ENCODE data around the gene ZNF224. TPM values are rescaled to one million over a fixed set of nuclear protein-coding genes. Genes with fewer than 3 reads are reported as not detected.

The ZNF224 gene
- total and polyA plus RNA-seq, 9 donors = 16.2 to 31.0 (median 24.1) TPM

DNA sequence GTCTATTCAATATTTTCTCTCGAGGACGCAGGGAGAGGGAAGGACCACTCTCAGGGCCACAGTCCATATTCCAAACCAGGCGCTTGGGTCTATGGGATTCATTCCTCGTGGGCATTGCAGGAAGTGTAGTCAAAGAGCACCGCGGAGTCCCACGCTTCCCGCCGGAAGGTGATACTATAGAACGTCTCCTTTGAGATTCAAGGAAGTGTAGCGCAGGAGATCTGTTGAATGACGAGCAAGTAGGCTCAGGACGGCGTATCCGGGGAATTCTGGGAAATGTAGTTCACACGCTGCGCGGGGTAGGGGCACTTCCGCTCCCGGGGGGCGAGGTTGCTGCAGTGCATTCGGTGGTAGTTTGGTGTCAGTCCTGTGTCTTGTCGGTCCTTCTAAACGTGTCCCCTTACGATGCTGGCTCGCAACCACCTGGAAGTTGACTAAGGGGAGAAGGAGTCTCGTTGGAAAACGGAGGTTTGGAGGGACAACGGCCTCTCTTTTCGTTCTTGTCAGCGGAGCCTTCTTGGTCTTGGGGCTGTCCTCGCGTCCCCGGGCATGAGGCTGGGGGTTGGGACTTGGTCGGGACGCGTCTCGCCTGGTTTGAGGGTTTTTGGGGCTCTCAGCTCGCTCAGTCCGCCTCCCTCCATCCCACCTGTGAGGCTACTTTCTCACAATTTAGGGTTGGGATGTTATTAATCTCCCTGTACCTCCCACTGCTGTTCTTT, 22.2 kb upstream of the ZNF224 start, which contains the start of gene ZNF284:
Gene ZNF284, plus strand, starts transcription at position 336 of the 719 bp plus-strand sequence. CDS start 4,231 bp downstream, outside the sequence.
- WGBS, 3 donors = 0% methylated on average over 40 of the region's 40 CpGs
- Histone ChIP-seq H3K36me3 (no peaks in the 10 kb centered on the region), H3K27ac (no peak within 1 kb of the TSS), H3K9me3 (peaks cover 0 to 6% of the 10 kb centered on the region in 2 donors), H3K27me3 (no peaks in the 10 kb centered on the region), H3K4me3 (peak within 1 kb of the TSS; percentile 63), H3K4me1 (ENCODE audit: insufficient read depth) (no peaks in the 10 kb centered on the region)
- TF ChIP-seq POLR2A (IDR thresholded peaks at IDR 0.05) (no peak), CTCF (IDR thresholded peaks at IDR 0.05) (no peak), EP300 (IDR thresholded peaks at IDR 0.05) (no peak)
- intact Hi-C loops (cut with DNase I) = no loop called here
- DNase-seq = peak; percentile 79 to 86 (median 82)

DNA sequence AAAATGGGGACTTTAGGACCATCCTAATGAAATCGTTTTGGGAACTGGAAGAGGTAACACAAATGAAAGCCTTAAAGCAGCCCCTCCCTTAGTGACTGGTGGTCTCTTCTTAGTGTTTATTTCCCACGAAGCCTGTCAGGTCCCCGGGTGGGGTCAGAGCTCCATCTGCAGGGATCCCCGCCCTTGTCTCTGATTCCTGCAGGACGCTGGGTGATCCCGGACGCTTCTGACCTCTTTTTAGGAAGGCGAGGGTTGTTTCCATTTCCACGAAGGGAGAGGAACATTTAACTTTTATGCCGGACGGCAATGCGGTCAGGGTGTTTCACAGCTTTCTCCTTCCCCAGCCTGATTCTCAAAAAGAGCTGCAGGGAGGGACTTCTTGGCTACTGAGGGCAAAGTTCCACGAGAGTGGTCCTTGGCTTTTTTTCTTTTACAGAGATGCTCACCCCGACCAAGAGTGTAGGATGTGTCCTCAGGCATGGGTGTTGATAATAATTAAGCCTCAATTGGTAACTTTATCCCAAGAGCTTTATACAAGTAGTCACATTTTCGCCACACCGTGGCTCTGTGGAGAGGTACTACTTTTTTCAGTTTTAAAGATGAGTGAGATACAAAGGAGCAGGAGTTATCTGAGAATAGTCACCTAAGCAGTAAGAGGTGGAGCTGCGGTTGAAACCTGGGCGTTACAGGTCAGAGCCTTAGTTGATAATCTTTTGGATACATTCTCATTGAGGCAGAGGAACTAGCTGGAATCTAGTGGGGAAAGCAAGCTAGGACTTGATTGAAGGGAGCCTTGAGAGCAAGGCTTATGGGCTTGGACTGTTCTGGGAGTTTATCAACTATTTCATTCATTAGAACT, 21.4 kb upstream of the ZNF224 start:
- H3K27ac ChIP-seq = no peak overlapping the region
- H3K36me3 ChIP-seq = no peaks in the 10 kb centered on the region
- DNase-seq = no peak
- TF ChIP-seq CTCF (IDR thresholded peaks at IDR 0.05) (no peak), POLR2A (IDR thresholded peaks at IDR 0.05) (no peak), EP300 (IDR thresholded peaks at IDR 0.05) (no peak)
- 16 to 24% (median 22%) methylated on average over 18 of the region's 18 CpGs for WGBS, 3 donors
- intact Hi-C loops (cut with DNase I) = no loop called here
- no peaks in the 10 kb centered on the region for H3K9me3 ChIP-seq
- no peaks in the 10 kb centered on the region for H3K4me1 ChIP-seq (ENCODE audit: insufficient read depth)
- H3K27me3 ChIP-seq = no peaks in the 10 kb centered on the region
- peak overlapping the region; percentile 63 for H3K4me3 ChIP-seq

DNA sequence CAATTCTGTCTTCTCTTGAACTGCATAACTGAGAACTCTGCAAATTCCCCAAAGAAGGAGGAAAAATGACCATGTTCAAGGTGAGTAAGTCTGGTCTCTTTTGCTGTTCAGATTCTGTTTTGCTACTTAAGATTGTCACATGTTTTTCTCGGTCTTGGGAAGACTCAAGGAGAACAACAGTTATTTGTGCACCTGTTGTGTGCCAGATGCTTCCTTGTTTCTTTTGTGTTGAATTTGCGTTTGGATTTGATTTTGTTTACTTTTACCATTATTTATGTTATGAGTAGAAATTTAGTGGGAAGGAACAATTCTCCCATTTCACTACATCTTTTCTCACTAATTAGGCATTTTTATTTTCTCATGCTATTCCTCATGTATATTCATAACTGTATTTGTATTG, 17.8 kb upstream of the ZNF224 start:
- no peaks in the 10 kb centered on the region for H3K36me3 ChIP-seq
- no peak overlapping the region for H3K4me3 ChIP-seq
- H3K4me1 ChIP-seq (ENCODE audit: insufficient read depth) = no peaks in the 10 kb centered on the region
- no peak overlapping the region for H3K27ac ChIP-seq
- no peak for TF ChIP-seq EP300 (IDR thresholded peaks at IDR 0.05)
- no peak for TF ChIP-seq CTCF (IDR thresholded peaks at IDR 0.05)
- TF ChIP-seq POLR2A (IDR thresholded peaks at IDR 0.05) = no peak
- no peak for DNase-seq
- WGBS, 3 donors = 81 to 89% (median 85%) methylated on average over 2 of the region's 2 CpGs
- intact Hi-C loops (cut with DNase I) = no loop called here
- no peaks in the 10 kb centered on the region for H3K27me3 ChIP-seq
- no peaks in the 10 kb centered on the region for H3K9me3 ChIP-seq

- 56 to 72% (median 69%) methylated on average over 4 of the region's 4 CpGs for WGBS, 3 donors
- TF ChIP-seq POLR2A (IDR thresholded peaks at IDR 0.05) (no peak), CTCF (IDR thresholded peaks at IDR 0.05) (no peak), EP300 (IDR thresholded peaks at IDR 0.05) (no peak)
- H3K27me3 ChIP-seq = no peaks in the 10 kb centered on the region
- no peak for DNase-seq
- H3K4me1 ChIP-seq (ENCODE audit: insufficient read depth) = peaks cover 4% of the 10 kb centered on the region
- no peaks in the 10 kb centered on the region for H3K36me3 ChIP-seq
- no peaks in the 10 kb centered on the region for H3K9me3 ChIP-seq
- no peak overlapping the region for H3K4me3 ChIP-seq
- intact Hi-C loops (cut with DNase I) = no loop called here
- no peak overlapping the region for H3K27ac ChIP-seq
Measured at GRCh38 chr19:44092108-44092507, 2.1 kb upstream of the ZNF224 start.

Data from ovary (tissue), 9 donors.